Activated T-cell treated with anti-CD3 and anti-CD28 coated beads, Interleukin-2, amount 50 U/mL, for 72 hours (primary cell): Measurements from ENCODE around the gene PCDHA4. TPM values are rescaled to one million over a fixed set of nuclear protein-coding genes. Genes with fewer than 3 reads are reported as not detected.
"Not testable (repeated sequence)": the region's sequence is repeated elsewhere in the genome, so short reads cannot be mapped to it uniquely, and the experiment has no call there.

Experiments used
- ATAC-seq, 2 donors: fragments of 150-1000 bp; cut with Tn5 transposase; replicated peaks in 1 of 2; 2 replicates each; pipeline ENCODE4 v1.10.0; 2021; ENCODE audit warnings: moderate library complexity in 2 of 2, mild to moderate bottlenecking in 1 of 2
- DNase-seq, 2 donors: peaks; one replicate each; pipeline ENCODE4 v3.0.0; 2021 to 2022; ENCODE audit warnings: mixed read lengths in 1 of 2
- H3K27ac Mint-ChIP-seq: one replicate; pipeline ENCODE4 v1.8.0; 2022; ENCODE audit warnings: mild to moderate bottlenecking, moderate library complexity, mixed read lengths
- H3K27me3 Mint-ChIP-seq: one replicate; pipeline ENCODE4 v1.8.0; 2022; ENCODE audit warnings: low read depth, mixed read lengths
- H3K36me3 Mint-ChIP-seq, 2 donors: one replicate each; pipeline ENCODE4 v1.8.0; 2022; ENCODE audit warnings: mixed read lengths in 2 of 2, mild to moderate bottlenecking in 1 of 2; ENCODE audit not compliant: insufficient read depth in 2 of 2
- H3K4me1 Mint-ChIP-seq: one replicate; pipeline ENCODE4 v1.8.0; 2022; ENCODE audit warnings: low read depth, mixed read lengths
- H3K4me3 Mint-ChIP-seq, 2 donors: one replicate each; pipeline ENCODE4 v1.8.0; 2022; ENCODE audit warnings: mild to moderate bottlenecking in 2 of 2, mixed read lengths in 2 of 2, moderate library complexity in 2 of 2
- H3K9me3 Mint-ChIP-seq, 2 donors: one replicate each; pipeline ENCODE4 v1.8.0; 2022; ENCODE audit warnings: mixed read lengths in 2 of 2
- total RNA-seq, 2 donors: library from RNA; stranded (reverse); gene quantifications; one replicate each; pipeline ENCODE4 v1.2.3, GENCODE V29; 2022

The PCDHA4 gene
- total RNA-seq: not detected

- H3K27ac Mint-ChIP-seq: no peak within 1 kb of the TSS
- H3K4me3 Mint-ChIP-seq: no peak within 1 kb of the TSS
- peaks cover 10% of the 10 kb centered on the region in 2 donors for H3K36me3 Mint-ChIP-seq
- no peaks in the 10 kb centered on the region for H3K27me3 Mint-ChIP-seq
- ATAC-seq (no peak), DNase-seq (no peak)
- H3K9me3 Mint-ChIP-seq: peaks cover 5 to 13% of the 10 kb centered on the region in 2 donors
- H3K4me1 Mint-ChIP-seq: no peaks in the 10 kb centered on the region
Measured at GRCh38 chr5:140806834-140807775, at the start of gene PCDHA4. PCDHA4 (plus strand) TSS chr5:140807068.

GRCh38 chr5:140764177-140764973 lies 42.5 kb upstream of the PCDHA4 start:
- Mint-ChIP-seq H3K4me1 (no peaks in the 10 kb centered on the region), H3K27ac (no peak overlapping the region), H3K27me3 (no peaks in the 10 kb centered on the region), H3K36me3 (peaks cover 18 to 44% of the 10 kb centered on the region in 2 donors), H3K9me3 (peaks cover 18 to 24% of the 10 kb centered on the region in 2 donors), H3K4me3 (no peak overlapping the region)
- DNase-seq (no peak), ATAC-seq (no peak)

DNA sequence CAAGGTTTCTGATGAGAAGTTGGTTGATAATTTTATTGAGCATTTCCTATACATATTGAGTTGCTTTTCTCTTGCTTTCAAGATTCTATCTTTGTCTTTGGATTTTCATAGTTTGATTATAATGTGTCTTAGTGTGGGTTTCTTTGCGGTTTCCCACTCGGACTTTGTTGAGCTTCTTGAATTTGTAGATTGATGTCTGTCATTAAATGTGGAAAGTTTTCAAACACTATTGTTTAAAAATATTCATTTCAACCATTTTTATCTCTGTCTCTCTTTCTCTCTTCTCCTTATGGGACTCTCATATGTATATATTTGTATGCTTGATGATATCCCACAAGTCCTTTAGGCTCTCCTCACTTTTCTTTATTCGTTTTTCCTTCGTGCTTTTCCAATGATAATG lies 39.4 kb upstream of the PCDHA4 start:
- H3K36me3 Mint-ChIP-seq: peaks cover 17 to 34% of the 10 kb centered on the region in 2 donors
- H3K9me3 Mint-ChIP-seq: peaks cover 17 to 26% of the 10 kb centered on the region in 2 donors
- no peak overlapping the region for H3K4me3 Mint-ChIP-seq
- no peak overlapping the region for H3K27ac Mint-ChIP-seq
- ATAC-seq: no peak
- no peaks in the 10 kb centered on the region for H3K27me3 Mint-ChIP-seq
- H3K4me1 Mint-ChIP-seq: no peaks in the 10 kb centered on the region
- DNase-seq: no peak

DNA sequence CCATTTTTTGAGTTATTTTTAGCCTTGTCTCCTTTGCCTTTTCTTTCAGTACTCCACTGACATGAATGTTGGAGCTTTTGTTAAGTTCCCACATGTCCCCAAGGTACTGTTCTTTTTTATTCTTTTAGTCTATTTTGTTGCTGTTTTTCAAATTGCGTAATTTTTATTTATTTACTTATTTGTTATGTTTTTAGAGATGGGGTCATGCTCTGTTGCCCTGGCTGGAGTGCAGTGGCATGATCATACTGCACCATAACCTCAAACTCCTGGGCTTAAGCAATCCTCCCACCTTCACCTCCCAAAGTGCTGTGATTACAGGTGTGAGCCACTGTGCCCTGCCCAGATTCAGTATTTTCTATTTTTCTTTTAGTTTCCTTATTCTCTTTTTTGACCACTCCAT lies 26.4 kb upstream of the PCDHA4 start:
- no peak for ATAC-seq
- Mint-ChIP-seq H3K27ac (no peak overlapping the region), H3K9me3 (peaks cover 34 to 37% of the 10 kb centered on the region in 2 donors), H3K4me1 (no peaks in the 10 kb centered on the region), H3K4me3 (no peak overlapping the region), H3K27me3 (no peaks in the 10 kb centered on the region), H3K36me3 (peaks cover 13 to 28% of the 10 kb centered on the region in 2 donors)
- no peak for DNase-seq

- ATAC-seq (no peak), DNase-seq (no peak)
- H3K36me3 Mint-ChIP-seq: peaks cover 9 to 15% of the 10 kb centered on the region in 2 donors
- H3K4me1 Mint-ChIP-seq: no peaks in the 10 kb centered on the region
- no peak within 1 kb of the TSS for H3K4me3 Mint-ChIP-seq
- H3K27me3 Mint-ChIP-seq: peaks cover 10% of the 10 kb centered on the region
- H3K27ac Mint-ChIP-seq: no peak within 1 kb of the TSS
- H3K9me3 Mint-ChIP-seq: peaks cover 16 to 20% of the 10 kb centered on the region in 2 donors
Measured at GRCh38 chr5:140785905-140786686, 20.8 kb upstream of the PCDHA4 start, which contains the start of gene PCDHA1. PCDHA1 (plus strand) TSS chr5:140786140.

DNA sequence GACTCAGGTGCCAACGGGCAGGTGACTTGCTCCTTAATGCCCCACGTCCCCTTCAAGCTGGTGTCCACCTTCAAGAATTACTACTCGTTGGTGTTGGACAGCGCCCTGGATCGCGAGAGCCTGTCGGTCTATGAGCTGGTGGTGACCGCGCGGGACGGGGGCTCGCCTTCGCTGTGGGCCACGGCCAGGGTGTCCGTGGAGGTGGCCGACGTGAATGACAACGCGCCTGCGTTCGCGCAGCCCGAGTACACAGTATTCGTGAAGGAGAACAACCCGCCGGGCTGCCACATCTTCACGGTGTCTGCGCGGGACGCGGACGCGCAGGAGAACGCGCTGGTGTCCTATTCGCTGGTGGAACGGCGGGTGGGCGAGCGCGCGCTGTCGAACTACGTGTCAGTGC lies 19.4 kb upstream of the PCDHA4 start:
- not testable (repeated sequence) for H3K27ac Mint-ChIP-seq, H3K27me3 Mint-ChIP-seq, DNase-seq, ATAC-seq, H3K4me1 Mint-ChIP-seq, H3K4me3 Mint-ChIP-seq
- Mint-ChIP-seq H3K9me3 (peaks cover 7 to 10% of the 10 kb centered on the region in 2 donors), H3K36me3 (peaks cover 9 to 11% of the 10 kb centered on the region in 2 donors)

DNA sequence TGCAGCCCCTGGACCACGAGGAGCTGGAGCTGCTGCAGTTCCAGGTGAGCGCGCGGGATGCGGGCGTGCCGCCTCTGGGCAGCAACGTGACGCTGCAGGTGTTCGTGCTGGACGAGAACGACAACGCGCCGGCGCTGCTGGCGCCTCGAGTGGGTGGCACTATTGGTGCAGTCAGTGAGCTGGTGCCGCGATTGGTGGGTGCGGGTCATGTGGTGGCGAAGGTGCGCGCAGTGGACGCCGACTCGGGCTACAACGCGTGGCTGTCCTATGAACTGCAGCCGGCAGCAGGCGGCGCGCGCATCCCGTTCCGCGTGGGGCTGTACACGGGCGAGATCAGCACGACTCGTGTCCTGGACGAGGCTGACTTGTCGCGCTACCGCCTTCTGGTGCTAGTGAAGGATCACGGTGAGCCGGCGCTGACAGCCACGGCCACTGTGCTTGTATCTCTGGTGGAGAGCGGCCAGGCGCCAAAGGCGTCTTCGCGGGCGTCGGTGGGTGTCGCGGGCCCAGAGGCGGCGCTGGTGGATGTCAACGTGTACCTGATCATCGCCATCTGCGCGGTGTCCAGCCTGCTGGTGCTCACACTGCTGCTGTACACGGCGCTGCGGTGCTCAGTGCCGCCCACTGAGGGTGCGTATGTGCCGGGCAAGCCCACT lies 18.9 kb upstream of the PCDHA4 start:
- not testable (repeated sequence) for ATAC-seq, DNase-seq, H3K27me3 Mint-ChIP-seq, H3K4me3 Mint-ChIP-seq, H3K27ac Mint-ChIP-seq, H3K4me1 Mint-ChIP-seq
- Mint-ChIP-seq H3K9me3 (peaks cover 5 to 12% of the 10 kb centered on the region in 2 donors), H3K36me3 (peaks cover 9 to 10% of the 10 kb centered on the region in 2 donors)

DNA sequence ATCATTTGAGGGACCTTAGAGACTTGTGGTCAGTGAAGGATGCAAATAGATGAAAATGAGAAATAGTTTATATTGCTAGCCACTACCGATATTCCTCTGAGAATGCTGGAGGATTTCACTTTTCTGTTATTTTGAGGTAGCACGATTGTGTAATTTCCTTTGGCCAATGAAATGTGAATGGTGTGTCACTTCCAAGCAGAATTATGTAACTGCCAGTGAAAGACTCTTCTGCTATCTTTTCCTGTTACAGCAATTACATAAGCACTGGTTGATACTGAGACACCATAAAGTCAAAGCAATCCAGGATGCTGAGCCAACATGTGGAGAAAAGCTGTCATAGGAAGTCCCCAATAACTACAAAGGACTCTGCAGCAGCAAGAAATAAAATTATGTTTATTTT lies 15.8 kb upstream of the PCDHA4 start:
- no peak overlapping the region for H3K27ac Mint-ChIP-seq
- DNase-seq (no peak), ATAC-seq (no peak)
- H3K27me3 Mint-ChIP-seq: peaks cover 6% of the 10 kb centered on the region
- no peaks in the 10 kb centered on the region for H3K4me1 Mint-ChIP-seq
- peaks cover 2 to 9% of the 10 kb centered on the region in 2 donors for H3K9me3 Mint-ChIP-seq
- no peak overlapping the region for H3K4me3 Mint-ChIP-seq
- H3K36me3 Mint-ChIP-seq: peaks cover 6 to 15% of the 10 kb centered on the region in 2 donors

- H3K27me3 Mint-ChIP-seq: peaks cover 2% of the 10 kb centered on the region
- no peak within 1 kb of the TSS for H3K27ac Mint-ChIP-seq
- no peak for DNase-seq
- peaks cover 2 to 6% of the 10 kb centered on the region in 2 donors for H3K9me3 Mint-ChIP-seq
- no peak for ATAC-seq
- no peak within 1 kb of the TSS for H3K4me3 Mint-ChIP-seq
- H3K4me1 Mint-ChIP-seq: no peaks in the 10 kb centered on the region
- peaks cover 1 to 12% of the 10 kb centered on the region in 2 donors for H3K36me3 Mint-ChIP-seq
Measured at GRCh38 chr5:140794595-140795258, 12.1 kb upstream of the PCDHA4 start, which contains the start of gene PCDHA2. PCDHA2 (plus strand) TSS chr5:140794852.

DNA sequence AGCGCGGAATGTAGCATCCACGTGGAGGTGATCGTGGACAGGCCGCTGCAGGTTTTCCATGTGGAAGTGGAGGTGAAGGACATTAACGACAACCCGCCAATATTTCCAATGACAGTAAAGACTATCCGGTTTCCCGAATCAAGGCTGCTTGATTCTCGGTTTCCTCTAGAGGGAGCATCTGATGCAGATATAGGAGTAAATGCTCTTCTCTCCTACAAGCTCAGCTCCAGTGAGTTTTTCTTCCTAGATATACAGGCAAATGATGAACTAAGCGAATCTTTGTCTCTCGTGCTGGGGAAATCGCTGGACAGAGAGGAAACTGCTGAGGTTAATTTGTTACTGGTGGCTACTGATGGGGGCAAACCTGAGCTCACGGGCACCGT lies 11.6 kb upstream of the PCDHA4 start:
- DNase-seq: no peak
- Mint-ChIP-seq H3K9me3 (peaks cover 2 to 6% of the 10 kb centered on the region in 2 donors), H3K36me3 (peaks cover 1 to 11% of the 10 kb centered on the region in 2 donors), H3K27me3 (peaks cover 7% of the 10 kb centered on the region), H3K27ac (no peak overlapping the region), H3K4me3 (no peak overlapping the region), H3K4me1 (no peaks in the 10 kb centered on the region)
- no peak for ATAC-seq

GRCh38 chr5:140796072-140796717 lies 10.7 kb upstream of the PCDHA4 start:
- not testable (repeated sequence) for H3K9me3 Mint-ChIP-seq

More at GRCh38 chr5:140796072-140796717, 10.7 kb upstream of the PCDHA4 start:
- not testable (repeated sequence) for H3K27me3 Mint-ChIP-seq, H3K27ac Mint-ChIP-seq, ATAC-seq, H3K4me1 Mint-ChIP-seq, DNase-seq, H3K4me3 Mint-ChIP-seq
- peaks cover 1 to 12% of the 10 kb centered on the region in 2 donors for H3K36me3 Mint-ChIP-seq
